Fibroblast of lung (primary cell): ENCODE data around the gene PRRC2B. TPM values are rescaled to one million over a fixed set of nuclear protein-coding genes. Genes with fewer than 3 reads are reported as not detected.
A peak's percentile ranks its signal among the peaks of the same experiment; 100 is the strongest.

ENCODE experiments used
- DNase-seq, 2 donors: peaks; one replicate each; pipeline versions ENCODE4 v3.0.0 to v3.0.0-alpha.2; 2010; ENCODE audit warnings: low read depth in 2 of 2
- H2AFZ ChIP-seq: 2 replicates; pipeline ENCODE4 v1.5.1; 2012; ENCODE audit warnings: low read length, control low read depth, inconsistent platforms
- H3K27ac ChIP-seq: 2 replicates; pipeline ENCODE4 v1.5.1; 2011; ENCODE audit warnings: low read length, control low read depth; ENCODE audit not compliant: insufficient read depth
- H3K27me3 ChIP-seq: 2 replicates; pipeline ENCODE4 v1.5.1; 2011; ENCODE audit warnings: mild to moderate bottlenecking, low read length; ENCODE audit not compliant: control insufficient read depth, insufficient read depth
- H3K36me3 ChIP-seq: 2 replicates; pipeline ENCODE4 v1.5.1; 2011; ENCODE audit warnings: low read length; ENCODE audit not compliant: control insufficient read depth, insufficient read depth
- H3K4me1 ChIP-seq: 2 replicates; pipeline ENCODE4 v1.5.1; 2011; ENCODE audit warnings: low read length; ENCODE audit not compliant: control insufficient read depth, insufficient read depth; ENCODE audit errors: extremely low read depth
- H3K4me2 ChIP-seq: 2 replicates; pipeline ENCODE4 v1.5.1; 2011; ENCODE audit warnings: low read length, control low read depth; ENCODE audit not compliant: insufficient read depth; ENCODE audit errors: extremely low read depth
- H3K4me3 ChIP-seq, 4 experiments: fragments of 200-600 bp in 1 of 4; sonication (generic) in 1 of 4; replicated peaks in 1 of 4; 2 replicates each; pipeline ENCODE4 v1.5.1; 2011 to 2016; ENCODE audit warnings: low read length in 4 of 4, low read depth in 3 of 4, mild to moderate bottlenecking in 3 of 4, control low read depth in 2 of 4, inconsistent platforms in 1 of 4, mixed read lengths in 1 of 4; ENCODE audit not compliant: insufficient read depth in 1 of 4; ENCODE audit errors: control extremely low read depth in 1 of 4
- H3K79me2 ChIP-seq: 2 replicates; pipeline ENCODE4 v1.5.1; 2012; ENCODE audit warnings: mild to moderate bottlenecking, low read length, inconsistent platforms; ENCODE audit not compliant: control insufficient read depth, insufficient read depth
- H3K9ac ChIP-seq: 2 replicates; pipeline ENCODE4 v1.5.1; 2011; ENCODE audit warnings: mild to moderate bottlenecking, low read length, control low read depth; ENCODE audit not compliant: insufficient read depth
- H3K9me3 ChIP-seq: 2 replicates; pipeline ENCODE4 v1.5.1; 2012; ENCODE audit warnings: low read depth, low read length; ENCODE audit not compliant: control insufficient read depth, insufficient read depth
- H4K20me1 ChIP-seq: 2 replicates; pipeline ENCODE4 v1.5.1; 2011; ENCODE audit warnings: low read length; ENCODE audit not compliant: control insufficient read depth, insufficient read depth; ENCODE audit errors: extremely low read depth
- EZH2 ChIP-seq: IDR thresholded peaks from 2 replicates; pipeline ENCODE4 v1.5.1; 2012; ENCODE audit warnings: low read length, control low read depth, mild to moderate bottlenecking; ENCODE audit errors: missing control alignments
- polyA plus RNA-seq, 2 donors: library from polyadenylated mRNA; depleted of rRNA in 1 of 2; stranded (reverse) in 1 of 2; unstranded in 1 of 2; fragments of >200 nt; gene quantifications; 2 replicates each; pipeline ENCODE4 v1.2.1, GENCODE V29; 2011 to 2012; ENCODE audit warnings: missing spikeins in 1 of 2
- total RNA-seq: library from RNA; depleted of rRNA; stranded (reverse); fragments of >200 nt; gene quantifications from 2 replicates; pipeline ENCODE4 v1.2.1, GENCODE V29; 2014
- TF ChIP-seq, protein P1 (sequence below), 2 donors: IDR thresholded peaks in 1 of 2; conservative IDR thresholded peaks in 1 of 2; 1 replicate in 1 of 2; 2 replicates in 1 of 2; pipeline ENCODE4 v1.5.1; 2011 to 2012; ENCODE audit warnings: low read length in 2 of 2, control low read depth in 1 of 2, inconsistent platforms in 1 of 2, low read depth in 1 of 2, mild to moderate bottlenecking in 1 of 2

PRRC2B gene
- total and polyA plus RNA-seq, 2 donors (not counting 1 experiment from before 2014, with no cell fraction given) = 29.9 to 66.4 TPM

DNA sequence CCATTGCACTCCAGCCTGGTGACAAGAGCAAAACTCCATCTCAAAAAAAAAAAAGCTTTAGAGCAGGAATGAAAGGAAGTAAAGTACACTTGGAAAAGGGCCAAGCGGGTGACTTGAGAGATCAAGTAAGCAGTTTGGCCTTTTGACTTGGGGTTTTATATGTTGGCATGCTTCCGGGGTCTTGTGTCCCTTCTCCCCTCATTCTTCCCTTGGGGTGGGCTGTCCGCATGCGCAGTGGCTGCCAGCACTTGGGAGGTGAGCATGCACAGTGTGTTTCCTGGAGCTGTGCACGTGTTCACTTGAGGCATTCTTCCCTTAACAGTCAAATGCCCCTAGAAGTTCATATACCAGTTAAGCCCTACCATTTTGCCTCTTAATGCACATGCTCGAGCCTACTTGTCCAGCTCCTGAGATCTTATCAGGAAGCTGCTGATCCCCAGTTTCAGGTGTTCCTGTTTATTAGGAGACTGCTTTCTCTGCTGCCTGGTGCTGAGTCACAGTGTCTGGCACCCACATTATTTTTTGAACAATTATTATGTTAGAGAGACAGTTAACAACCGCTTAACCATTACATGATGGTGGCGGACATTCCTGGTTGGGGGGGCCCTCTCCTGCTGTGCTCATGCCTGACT is 32.6 kb upstream of the PRRC2B start:
- H3K9me3 ChIP-seq = no peaks in the 10 kb centered on the region
- H3K27ac ChIP-seq = no peak overlapping the region
- H3K27me3 ChIP-seq = no peaks in the 10 kb centered on the region
- no peak overlapping the region for H3K4me3 ChIP-seq
- DNase-seq = peak in 1 of 2 donors; percentile 36
- TF ChIP-seq EZH2 = no peak
- TF ChIP-seq, protein P1, sequence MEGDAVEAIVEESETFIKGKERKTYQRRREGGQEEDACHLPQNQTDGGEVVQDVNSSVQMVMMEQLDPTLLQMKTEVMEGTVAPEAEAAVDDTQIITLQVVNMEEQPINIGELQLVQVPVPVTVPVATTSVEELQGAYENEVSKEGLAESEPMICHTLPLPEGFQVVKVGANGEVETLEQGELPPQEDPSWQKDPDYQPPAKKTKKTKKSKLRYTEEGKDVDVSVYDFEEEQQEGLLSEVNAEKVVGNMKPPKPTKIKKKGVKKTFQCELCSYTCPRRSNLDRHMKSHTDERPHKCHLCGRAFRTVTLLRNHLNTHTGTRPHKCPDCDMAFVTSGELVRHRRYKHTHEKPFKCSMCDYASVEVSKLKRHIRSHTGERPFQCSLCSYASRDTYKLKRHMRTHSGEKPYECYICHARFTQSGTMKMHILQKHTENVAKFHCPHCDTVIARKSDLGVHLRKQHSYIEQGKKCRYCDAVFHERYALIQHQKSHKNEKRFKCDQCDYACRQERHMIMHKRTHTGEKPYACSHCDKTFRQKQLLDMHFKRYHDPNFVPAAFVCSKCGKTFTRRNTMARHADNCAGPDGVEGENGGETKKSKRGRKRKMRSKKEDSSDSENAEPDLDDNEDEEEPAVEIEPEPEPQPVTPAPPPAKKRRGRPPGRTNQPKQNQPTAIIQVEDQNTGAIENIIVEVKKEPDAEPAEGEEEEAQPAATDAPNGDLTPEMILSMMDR (conservative IDR thresholded peaks at IDR 0.05 in 1 of 2, IDR thresholded peaks at IDR 0.05 in 1 of 2; ENCODE audit: low read depth in 1 of 2, low read length in 2 of 2) = no peak
- no peak overlapping the region for H3K4me2 ChIP-seq
- no peaks in the 10 kb centered on the region for H3K79me2 ChIP-seq
- H3K36me3 ChIP-seq = no peaks in the 10 kb centered on the region
- H4K20me1 ChIP-seq = no peaks in the 10 kb centered on the region
- no peak overlapping the region for H2AFZ ChIP-seq
- no peaks in the 10 kb centered on the region for H3K4me1 ChIP-seq
- no peak overlapping the region for H3K9ac ChIP-seq

GRCh38 chr9:131365546-131365945 is 28.3 kb upstream of the PRRC2B start:
- Histone ChIP-seq H3K27me3 (no peaks in the 10 kb centered on the region), H3K4me3 (no peak overlapping the region), H3K79me2 (no peaks in the 10 kb centered on the region), H3K4me1 (no peaks in the 10 kb centered on the region), H3K27ac (no peak overlapping the region), H3K9me3 (no peaks in the 10 kb centered on the region), H3K9ac (no peak overlapping the region), H4K20me1 (no peaks in the 10 kb centered on the region), H3K4me2 (no peak overlapping the region), H3K36me3 (no peaks in the 10 kb centered on the region), H2AFZ (no peak overlapping the region)
- no peak for DNase-seq
- no peak for TF ChIP-seq EZH2
- TF ChIP-seq, protein P1 (conservative IDR thresholded peaks at IDR 0.05 in 1 of 2, IDR thresholded peaks at IDR 0.05 in 1 of 2; ENCODE audit: low read depth in 1 of 2, low read length in 2 of 2) = no peak

DNA sequence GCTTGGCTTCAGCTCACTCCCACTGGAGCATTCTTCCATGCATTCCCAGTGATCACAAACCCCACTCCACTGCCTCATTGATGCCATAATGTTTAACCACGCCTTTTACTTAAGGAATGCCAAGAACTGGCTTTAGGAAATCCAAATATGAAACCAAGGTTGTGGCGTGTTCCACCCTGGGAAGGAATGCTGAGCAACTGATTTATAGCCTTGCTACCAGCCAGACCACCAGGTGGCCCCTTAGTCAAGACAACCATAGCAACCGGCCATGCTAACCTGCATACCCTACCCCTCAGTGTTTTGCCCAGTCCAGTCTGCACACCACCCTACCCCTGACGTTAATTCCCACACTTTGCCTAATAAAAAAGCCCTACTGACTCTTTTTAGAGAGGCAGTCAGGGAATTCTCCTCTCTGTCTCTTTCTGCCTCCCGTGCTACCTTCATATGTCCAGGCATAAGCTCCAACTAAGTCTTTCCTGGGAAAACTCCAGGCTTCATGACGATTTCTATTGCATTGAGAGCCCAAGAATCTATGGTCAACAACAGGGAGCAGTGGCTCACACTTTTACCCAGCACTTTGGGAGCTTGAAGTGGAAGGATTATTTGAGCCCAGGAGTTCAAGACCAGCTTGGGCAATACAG is 27.0 kb upstream of the PRRC2B start:
- peak; percentile 60 to 83 for DNase-seq
- Histone ChIP-seq H3K4me1 (no peaks in the 10 kb centered on the region), H3K27ac (no peak overlapping the region), H3K4me2 (peak overlapping the region; percentile 44), H3K9ac (no peak overlapping the region), H3K36me3 (no peaks in the 10 kb centered on the region), H3K27me3 (no peaks in the 10 kb centered on the region), H4K20me1 (no peaks in the 10 kb centered on the region), H3K79me2 (no peaks in the 10 kb centered on the region), H3K4me3 (no peak overlapping the region), H3K9me3 (no peaks in the 10 kb centered on the region), H2AFZ (peak overlapping the region; percentile 30)
- TF ChIP-seq, protein P1 (conservative IDR thresholded peaks at IDR 0.05 in 1 of 2, IDR thresholded peaks at IDR 0.05 in 1 of 2; ENCODE audit: low read depth in 1 of 2, low read length in 2 of 2) = peak; percentile 17 to 29
- TF ChIP-seq EZH2 = no peak
